HEK293T (cell line): ENCODE measurements around the gene RBBP8.
"Not testable (repeated sequence)": the region's sequence is repeated elsewhere in the genome, so short reads cannot be mapped to it uniquely, and the experiment has no call there.

Experiments
- ARNT ChIP-seq: fragments of 450-650 bp; IDR thresholded peaks from 2 replicates; pipeline ENCODE4 v1.6.1; 2017; ENCODE audit warnings: mild to moderate bottlenecking
- BHLHE40 ChIP-seq: fragments of 450-650 bp; IDR thresholded peaks from 2 replicates; pipeline ENCODE4 v1.6.1; 2016; ENCODE audit warnings: mild to moderate bottlenecking, moderate library complexity, borderline replicate concordance
- ELF4 ChIP-seq: fragments of 450-650 bp; IDR thresholded peaks from 2 replicates; pipeline ENCODE4 v1.6.1; 2017; ENCODE audit warnings: antibody characterized with exemption
- FOXA1 ChIP-seq: fragments of 450-650 bp; IDR thresholded peaks from 2 replicates; pipeline ENCODE4 v1.6.1; 2016; ENCODE audit warnings: mild to moderate bottlenecking
- FOXK2 ChIP-seq: fragments of 450-650 bp; IDR thresholded peaks from 2 replicates; pipeline ENCODE4 v1.6.1; 2016; ENCODE audit warnings: mild to moderate bottlenecking
- FOXM1 ChIP-seq: fragments of 450-650 bp; IDR thresholded peaks from 2 replicates; pipeline ENCODE4 v1.6.1; 2017; ENCODE audit warnings: mild to moderate bottlenecking, borderline replicate concordance
- HDGF ChIP-seq: fragments of 450-650 bp; IDR thresholded peaks from 2 replicates; pipeline ENCODE4 v1.6.1; 2017; ENCODE audit warnings: antibody characterized with exemption, borderline replicate concordance
- L3MBTL2 ChIP-seq: fragments of 450-650 bp; conservative IDR thresholded peaks from 2 replicates; pipeline ENCODE4 v1.6.1; 2016; ENCODE audit warnings: mild to moderate bottlenecking
- NFRKB ChIP-seq: fragments of 450-650 bp; IDR thresholded peaks from 2 replicates; pipeline ENCODE4 v1.6.1; 2016; ENCODE audit warnings: mild to moderate bottlenecking, moderate library complexity
- PKNOX1 ChIP-seq: fragments of 450-650 bp; IDR thresholded peaks from 2 replicates; pipeline ENCODE4 v1.6.1; 2016
- SP1 ChIP-seq: fragments of 450-650 bp; IDR thresholded peaks from 2 replicates; pipeline ENCODE4 v1.6.1; 2017
- SUZ12 ChIP-seq: fragments of 450-650 bp; IDR thresholded peaks from 2 replicates; pipeline ENCODE4 v1.6.1; 2016; ENCODE audit warnings: mild to moderate bottlenecking
- TARDBP ChIP-seq: fragments of 450-650 bp; IDR thresholded peaks from 2 replicates; pipeline ENCODE4 v1.6.1; 2016
- ZNF384 ChIP-seq: fragments of 450-650 bp; IDR thresholded peaks from 2 replicates; pipeline ENCODE4 v1.6.1; 2016

GRCh38 chr18:22953982-22954381 is 20.9 kb downstream of the RBBP8 start:
- not testable (repeated sequence) for TF ChIP-seq ARNT, SUZ12, SP1, PKNOX1, FOXK2, HDGF, BHLHE40, ELF4, FOXA1, NFRKB, FOXM1, L3MBTL2, TARDBP, ZNF384
